Neural cell (in vitro differentiated cells): ENCODE measurements around the gene SLC6A20.

Experiments used
- EP300 ChIP-seq: fragments of 450-650 bp; conservative IDR thresholded peaks from 2 replicates; pipeline ENCODE4 v1.6.1; 2014; ENCODE audit warnings: antibody characterized with exemption, mild to moderate bottlenecking, moderate library complexity; ENCODE audit not compliant: poor library complexity, severe bottlenecking
- EZH2 ChIP-seq: fragments of 200-600, 300-800 bp; shearing (Covaris generic), sonication (generic); IDR thresholded peaks from 2 replicates; pipeline ENCODE4 v1.6.1; 2014; ENCODE audit warnings: antibody characterized with exemption, low read length, borderline replicate concordance, mild to moderate bottlenecking; ENCODE audit not compliant: insufficient read depth, poor library complexity, severe bottlenecking
- MXI1 ChIP-seq: fragments of 450-650 bp; conservative IDR thresholded peaks from 2 replicates; pipeline ENCODE4 v1.6.1; 2014; ENCODE audit warnings: antibody characterized with exemption, mild to moderate bottlenecking; ENCODE audit not compliant: poor library complexity, severe bottlenecking
- POLR2AphosphoS5 ChIP-seq: IDR thresholded peaks from 2 replicates; pipeline ENCODE4 v1.6.1; 2012
- RAD21 ChIP-seq: fragments of 450-650 bp; conservative IDR thresholded peaks from 2 replicates; pipeline ENCODE4 v1.6.1; 2014; ENCODE audit warnings: antibody characterized with exemption, mild to moderate bottlenecking, moderate library complexity
- TAF1 ChIP-seq: IDR thresholded peaks from 2 replicates; pipeline ENCODE4 v1.6.1; 2012; ENCODE audit warnings: low read depth
- TF ChIP-seq, protein P1 (sequence below): fragments of 450-650 bp; IDR thresholded peaks from 2 replicates; pipeline ENCODE4 v1.5.1; 2014; ENCODE audit warnings: antibody characterized with exemption, mild to moderate bottlenecking, moderate library complexity; ENCODE audit not compliant: poor library complexity, severe bottlenecking
- TF ChIP-seq, protein P2 (sequence below): IDR thresholded peaks from 2 replicates; pipeline ENCODE4 v1.6.1; 2012; ENCODE audit warnings: borderline replicate concordance

DNA sequence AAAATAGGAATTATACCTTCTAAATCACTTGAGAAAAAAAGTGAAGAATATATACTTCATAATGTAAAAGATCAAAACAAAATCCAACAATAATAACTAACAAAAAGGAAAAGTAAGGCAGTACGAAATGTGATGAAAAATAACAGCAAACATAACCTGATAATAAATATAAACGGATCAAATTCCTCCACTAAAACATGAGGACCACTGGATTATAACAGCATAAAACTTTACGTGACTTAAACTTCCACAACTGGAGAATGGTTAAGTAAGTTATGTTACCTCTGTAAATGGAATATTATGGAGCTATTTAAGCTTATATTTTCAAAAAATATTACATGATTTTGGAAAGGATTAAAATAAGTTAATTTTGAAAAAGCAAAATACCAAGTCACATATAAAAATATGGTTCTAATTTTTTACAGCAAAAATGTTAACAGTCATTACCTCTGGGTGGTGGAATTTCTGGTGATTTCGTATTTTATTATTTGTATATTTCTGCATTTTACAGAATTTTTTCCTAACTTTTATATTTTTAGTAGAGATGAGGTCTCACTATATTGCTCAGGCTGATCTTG is 7.0 kb downstream of the SLC6A20 start:
- TF ChIP-seq, protein P1, sequence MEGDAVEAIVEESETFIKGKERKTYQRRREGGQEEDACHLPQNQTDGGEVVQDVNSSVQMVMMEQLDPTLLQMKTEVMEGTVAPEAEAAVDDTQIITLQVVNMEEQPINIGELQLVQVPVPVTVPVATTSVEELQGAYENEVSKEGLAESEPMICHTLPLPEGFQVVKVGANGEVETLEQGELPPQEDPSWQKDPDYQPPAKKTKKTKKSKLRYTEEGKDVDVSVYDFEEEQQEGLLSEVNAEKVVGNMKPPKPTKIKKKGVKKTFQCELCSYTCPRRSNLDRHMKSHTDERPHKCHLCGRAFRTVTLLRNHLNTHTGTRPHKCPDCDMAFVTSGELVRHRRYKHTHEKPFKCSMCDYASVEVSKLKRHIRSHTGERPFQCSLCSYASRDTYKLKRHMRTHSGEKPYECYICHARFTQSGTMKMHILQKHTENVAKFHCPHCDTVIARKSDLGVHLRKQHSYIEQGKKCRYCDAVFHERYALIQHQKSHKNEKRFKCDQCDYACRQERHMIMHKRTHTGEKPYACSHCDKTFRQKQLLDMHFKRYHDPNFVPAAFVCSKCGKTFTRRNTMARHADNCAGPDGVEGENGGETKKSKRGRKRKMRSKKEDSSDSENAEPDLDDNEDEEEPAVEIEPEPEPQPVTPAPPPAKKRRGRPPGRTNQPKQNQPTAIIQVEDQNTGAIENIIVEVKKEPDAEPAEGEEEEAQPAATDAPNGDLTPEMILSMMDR = no peak
- TF ChIP-seq EZH2 (no peak), POLR2AphosphoS5 (no peak), TAF1 (no peak), MXI1 (no peak), EP300 (no peak), RAD21 (no peak)
- TF ChIP-seq, protein P2, sequence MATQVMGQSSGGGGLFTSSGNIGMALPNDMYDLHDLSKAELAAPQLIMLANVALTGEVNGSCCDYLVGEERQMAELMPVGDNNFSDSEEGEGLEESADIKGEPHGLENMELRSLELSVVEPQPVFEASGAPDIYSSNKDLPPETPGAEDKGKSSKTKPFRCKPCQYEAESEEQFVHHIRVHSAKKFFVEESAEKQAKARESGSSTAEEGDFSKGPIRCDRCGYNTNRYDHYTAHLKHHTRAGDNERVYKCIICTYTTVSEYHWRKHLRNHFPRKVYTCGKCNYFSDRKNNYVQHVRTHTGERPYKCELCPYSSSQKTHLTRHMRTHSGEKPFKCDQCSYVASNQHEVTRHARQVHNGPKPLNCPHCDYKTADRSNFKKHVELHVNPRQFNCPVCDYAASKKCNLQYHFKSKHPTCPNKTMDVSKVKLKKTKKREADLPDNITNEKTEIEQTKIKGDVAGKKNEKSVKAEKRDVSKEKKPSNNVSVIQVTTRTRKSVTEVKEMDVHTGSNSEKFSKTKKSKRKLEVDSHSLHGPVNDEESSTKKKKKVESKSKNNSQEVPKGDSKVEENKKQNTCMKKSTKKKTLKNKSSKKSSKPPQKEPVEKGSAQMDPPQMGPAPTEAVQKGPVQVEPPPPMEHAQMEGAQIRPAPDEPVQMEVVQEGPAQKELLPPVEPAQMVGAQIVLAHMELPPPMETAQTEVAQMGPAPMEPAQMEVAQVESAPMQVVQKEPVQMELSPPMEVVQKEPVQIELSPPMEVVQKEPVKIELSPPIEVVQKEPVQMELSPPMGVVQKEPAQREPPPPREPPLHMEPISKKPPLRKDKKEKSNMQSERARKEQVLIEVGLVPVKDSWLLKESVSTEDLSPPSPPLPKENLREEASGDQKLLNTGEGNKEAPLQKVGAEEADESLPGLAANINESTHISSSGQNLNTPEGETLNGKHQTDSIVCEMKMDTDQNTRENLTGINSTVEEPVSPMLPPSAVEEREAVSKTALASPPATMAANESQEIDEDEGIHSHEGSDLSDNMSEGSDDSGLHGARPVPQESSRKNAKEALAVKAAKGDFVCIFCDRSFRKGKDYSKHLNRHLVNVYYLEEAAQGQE = no peak
